SKM-1 treated with dmso at 0.1 percent for 144 hours (cell line): ENCODE data around the gene ATG4B.
"Not testable (repeated sequence)": the region's sequence is repeated elsewhere in the genome, so short reads cannot be mapped to it uniquely, and the experiment has no call there.

Experiments
- DNase-seq: peaks from one replicate; lab custom pipeline; 2025; ENCODE audit not compliant: unreplicated experiment; lab: John Stamatoyannopoulos, UW

Gene ATG4B

DNA sequence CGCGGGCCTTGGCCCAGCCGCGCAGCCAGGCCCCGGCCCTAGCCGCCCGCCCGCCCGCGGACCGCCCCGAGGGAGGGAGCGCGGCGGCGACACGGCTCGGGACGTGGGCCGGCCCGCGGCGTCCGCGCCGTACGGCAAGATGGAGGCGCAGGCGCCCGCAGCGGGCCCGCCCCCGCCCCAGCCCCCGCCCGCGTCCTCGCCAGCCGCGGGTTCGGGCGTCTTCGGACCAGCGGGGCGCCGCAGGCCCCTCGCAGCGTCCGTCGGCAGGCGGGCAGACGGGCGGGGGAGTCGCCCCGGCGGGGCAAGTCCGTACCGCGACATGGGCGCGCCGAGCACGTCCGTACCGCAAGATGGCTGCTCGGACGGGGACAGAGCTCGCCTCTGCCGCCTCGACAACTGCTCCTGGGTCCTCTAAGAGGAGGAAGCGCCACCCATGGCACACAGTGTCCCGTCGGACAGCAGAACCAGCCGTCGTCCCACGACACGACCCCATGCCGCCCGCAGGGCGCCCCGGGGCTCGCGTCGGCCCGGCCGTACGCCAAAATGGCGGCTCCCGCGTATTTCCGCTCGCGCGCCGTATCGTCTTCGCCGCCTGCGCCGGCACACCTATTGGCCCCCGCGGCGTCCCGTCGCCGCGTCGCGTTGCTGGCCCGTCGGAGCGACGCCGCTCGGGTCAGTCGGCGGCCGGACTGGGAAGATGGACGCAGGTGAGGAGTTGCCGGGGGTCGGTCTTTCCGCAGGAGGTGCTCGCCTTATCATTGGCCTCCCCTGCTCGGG is at the start of gene ATG4B, which contains the start of gene THAP4:
TSS of gene ATG4B (plus strand) at position 676 of the 777 bp plus-strand sequence. CDS start at position 698, 22 bp downstream.
TSS of gene THAP4 (minus strand) at position 141 of the 777 bp plus-strand sequence. CDS start 141 bp downstream, outside the sequence.
- DNase-seq: peak; percentile 60

- DNase-seq: not testable (repeated sequence)
Observed at GRCh38 chr2:241589863-241590262, 47.6 kb upstream of the ATG4B start.

- not testable (repeated sequence) for DNase-seq
Observed at GRCh38 chr2:241590496-241591455, 46.7 kb upstream of the ATG4B start.

- no peak for DNase-seq
Observed at GRCh38 chr2:241592126-241592845, 45.2 kb upstream of the ATG4B start.

DNA sequence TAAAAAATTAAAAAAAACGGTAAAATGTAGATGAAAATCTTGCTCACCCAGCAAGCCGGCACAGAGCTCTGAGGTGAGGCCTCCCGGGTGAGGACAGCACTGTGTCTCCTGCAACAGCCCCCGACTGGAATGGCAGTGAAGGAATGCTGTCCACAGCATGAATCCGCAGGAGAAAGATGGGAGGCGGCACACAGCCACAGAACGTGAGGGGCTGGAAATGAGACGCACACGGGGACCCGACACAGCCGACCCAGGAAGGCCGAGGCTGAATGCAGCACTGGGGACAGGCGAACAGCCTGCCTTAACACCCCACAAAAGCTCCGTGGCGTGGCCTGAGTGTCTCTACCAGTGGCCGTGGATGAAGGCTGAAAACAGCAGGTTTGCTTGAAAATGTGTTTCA is 44.2 kb upstream of the ATG4B start:
- DNase-seq: no peak

- no peak for DNase-seq
Observed at GRCh38 chr2:241595600-241596140, 41.8 kb upstream of the ATG4B start.

- no peak for DNase-seq
Observed at GRCh38 chr2:241597561-241597960, 39.9 kb upstream of the ATG4B start.

DNA sequence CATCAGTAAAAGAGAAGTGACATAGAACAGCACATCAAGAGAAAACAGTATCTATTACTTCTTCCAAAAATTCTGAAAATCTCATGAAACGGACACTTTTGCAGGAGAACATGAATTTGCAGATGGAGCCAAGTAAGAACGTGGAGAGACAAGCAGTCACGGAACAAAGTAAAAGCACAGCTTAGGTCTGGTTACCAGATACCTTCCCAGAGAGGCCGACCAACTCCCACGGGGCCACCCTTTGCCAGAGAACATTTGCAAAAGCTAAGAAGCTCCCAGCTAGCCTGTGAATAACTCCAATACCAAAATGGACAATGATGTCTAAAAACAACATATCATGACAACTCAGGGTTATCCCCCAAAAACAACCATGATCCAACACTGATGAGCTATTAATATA is 39.4 kb upstream of the ATG4B start:
- no peak for DNase-seq

GRCh38 chr2:241598487-241598886 is 39.0 kb upstream of the ATG4B start:
- no peak for DNase-seq

DNA sequence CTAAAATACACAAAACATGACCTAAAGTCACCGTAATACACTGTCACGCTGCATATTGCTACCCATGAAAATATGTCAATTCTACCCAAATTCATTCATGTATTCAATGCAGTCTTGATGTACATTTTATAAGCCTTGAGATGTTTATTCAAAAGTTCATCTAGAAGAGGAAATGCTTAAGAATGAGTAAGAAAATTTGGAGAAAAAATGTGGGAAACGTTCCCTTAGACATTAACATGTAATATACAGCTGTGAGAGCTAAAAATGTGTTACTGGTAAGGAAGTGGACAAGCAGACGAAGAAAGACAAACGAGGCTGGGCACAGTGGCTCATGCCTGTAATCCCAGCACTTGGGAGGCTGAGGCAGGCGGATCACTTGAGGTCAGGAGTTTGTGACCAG is 37.9 kb upstream of the ATG4B start:
- DNase-seq: no peak

- no peak for DNase-seq
Observed at GRCh38 chr2:241601841-241602240, 35.7 kb upstream of the ATG4B start.

GRCh38 chr2:241602720-241603119 is 34.8 kb upstream of the ATG4B start:
- no peak for DNase-seq

DNA sequence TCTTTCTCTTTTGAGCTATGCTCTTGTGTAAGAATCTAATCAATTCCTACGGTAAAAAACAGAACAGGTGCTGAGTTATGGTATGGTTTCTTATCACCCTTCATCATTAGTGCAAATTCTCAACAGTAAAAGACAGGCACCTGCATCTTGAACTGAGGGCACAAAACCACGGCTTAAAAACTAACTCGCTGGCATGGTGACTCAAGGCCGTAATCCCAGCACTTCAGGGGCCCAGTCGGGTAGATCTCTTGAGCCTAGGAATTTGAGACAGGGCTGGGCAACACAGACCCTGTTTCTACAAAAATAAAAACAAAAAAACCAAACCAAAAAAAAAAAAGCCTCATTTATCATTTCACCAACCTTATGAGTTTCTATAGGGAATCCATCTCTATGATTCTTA is 33.8 kb upstream of the ATG4B start:
- no peak for DNase-seq

DNA sequence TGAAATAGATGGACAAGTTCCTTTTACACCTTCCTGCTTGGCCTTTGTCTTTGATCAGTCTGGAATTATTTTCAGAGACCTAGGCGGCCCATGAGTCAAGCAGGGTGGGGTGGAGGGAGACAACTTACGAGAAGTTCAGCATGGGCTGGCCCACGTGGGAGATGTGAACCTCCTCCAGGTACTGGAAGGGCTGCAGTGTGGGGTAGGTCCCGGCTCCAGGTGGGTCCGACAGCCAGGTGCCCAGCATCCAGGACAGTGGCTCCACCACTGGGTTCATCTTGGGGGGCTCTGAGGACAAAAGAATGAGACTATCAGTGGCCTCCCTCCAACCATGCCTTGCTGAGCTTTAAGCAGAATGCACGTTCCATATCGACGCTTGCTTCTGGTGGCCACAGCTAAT is 31.3 kb upstream of the ATG4B start:
- DNase-seq: no peak

DNA sequence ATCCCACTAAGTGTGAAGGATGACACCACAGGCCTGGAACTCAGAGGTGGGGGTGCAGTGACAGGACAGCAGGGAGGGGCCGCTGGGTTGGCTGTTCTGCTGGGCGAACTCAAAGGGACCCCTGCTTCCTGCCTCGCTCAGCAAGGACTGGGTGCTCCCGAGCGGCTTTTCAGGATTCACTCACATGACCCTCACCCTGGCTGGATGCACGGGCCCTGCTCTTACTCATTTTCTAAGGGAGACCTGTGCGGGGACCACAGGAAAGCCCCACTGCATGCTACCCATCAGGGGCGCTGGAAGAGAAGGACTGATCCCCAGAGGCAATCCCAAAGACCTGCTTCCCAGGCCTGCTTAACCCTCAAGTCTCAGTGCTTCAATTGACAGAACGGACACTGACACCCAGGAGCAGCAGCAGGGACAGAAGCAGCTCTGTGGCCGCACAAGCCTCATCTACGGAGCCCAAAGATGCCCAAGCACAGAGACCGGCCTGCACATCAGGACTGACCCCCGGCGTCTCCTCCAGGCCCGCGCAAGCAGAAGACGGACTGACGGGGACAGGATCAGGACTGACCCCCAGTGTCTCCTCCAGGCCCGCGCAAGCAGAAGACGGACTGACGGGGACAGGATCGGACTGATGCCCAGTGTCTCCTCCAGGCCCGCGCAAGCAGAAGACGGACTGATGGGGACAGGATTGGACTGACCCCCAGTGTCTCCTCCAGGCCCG is 30.2 kb upstream of the ATG4B start:
- DNase-seq: no peak

- no peak for DNase-seq
Observed at GRCh38 chr2:241608881-241609280, 28.6 kb upstream of the ATG4B start.

GRCh38 chr2:241609859-241610793 is 27.4 kb upstream of the ATG4B start:
- DNase-seq: no peak

DNA sequence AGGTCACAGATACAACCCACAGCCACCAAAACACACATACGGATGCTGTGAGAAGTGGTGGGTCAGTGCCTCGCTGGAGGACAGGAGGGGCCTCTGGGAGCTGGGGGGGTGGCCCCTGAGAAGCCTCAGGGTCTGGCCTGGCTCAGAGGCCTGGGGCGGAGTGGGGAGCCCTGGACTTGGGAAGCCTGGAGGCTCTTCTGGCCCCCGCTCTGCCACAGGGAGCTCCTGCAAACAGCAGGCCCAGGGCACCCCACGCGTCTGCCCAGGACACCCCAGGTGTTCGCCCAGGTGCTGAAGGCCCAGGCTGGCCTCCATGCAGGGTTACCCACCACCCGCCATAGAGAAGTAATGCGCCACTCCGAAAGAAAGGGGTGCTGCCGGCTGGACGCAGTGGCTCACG is 26.4 kb upstream of the ATG4B start:
- DNase-seq: no peak
